ELF-1 (cell line): ENCODE measurements around the gene FGF14.
A peak's percentile ranks its signal among the peaks of the same experiment; 100 is the strongest.
"Not testable (repeated sequence)": the region's sequence is repeated elsewhere in the genome, so short reads cannot be mapped to it uniquely, and the experiment has no call there.

Experiments used
- DNase-seq: peaks from one replicate; pipeline ENCODE4 v3.0.0-alpha.2; 2016; ENCODE audit warnings: low read depth, low spot score

Gene FGF14

DNA sequence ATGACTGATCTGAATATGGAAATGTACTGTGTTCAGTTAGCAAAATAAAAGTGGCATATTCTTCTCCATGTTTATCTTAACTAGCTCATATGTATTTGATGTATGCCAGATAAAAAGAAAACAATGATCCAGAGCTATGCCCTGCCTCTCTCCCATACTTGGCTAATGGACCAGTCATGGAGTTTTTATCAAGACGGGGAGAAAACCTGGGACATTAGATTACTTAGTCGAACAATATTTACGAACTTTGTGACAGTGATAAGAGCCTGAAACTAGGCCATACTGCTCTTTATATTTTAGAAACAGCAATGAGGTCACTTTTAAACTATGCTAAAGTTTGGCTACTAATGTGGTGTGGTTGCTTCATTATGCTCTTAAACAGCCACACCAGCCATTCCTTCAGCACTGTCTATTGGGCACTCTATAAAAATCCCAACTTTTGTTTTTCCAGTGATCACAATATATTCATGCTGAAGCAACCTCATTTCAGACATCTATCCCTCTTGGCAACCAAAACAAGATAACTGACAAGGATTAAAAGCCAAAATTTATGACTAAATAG, 265.0 kb downstream of the FGF14 start:
- DNase-seq, result no peak

DNA sequence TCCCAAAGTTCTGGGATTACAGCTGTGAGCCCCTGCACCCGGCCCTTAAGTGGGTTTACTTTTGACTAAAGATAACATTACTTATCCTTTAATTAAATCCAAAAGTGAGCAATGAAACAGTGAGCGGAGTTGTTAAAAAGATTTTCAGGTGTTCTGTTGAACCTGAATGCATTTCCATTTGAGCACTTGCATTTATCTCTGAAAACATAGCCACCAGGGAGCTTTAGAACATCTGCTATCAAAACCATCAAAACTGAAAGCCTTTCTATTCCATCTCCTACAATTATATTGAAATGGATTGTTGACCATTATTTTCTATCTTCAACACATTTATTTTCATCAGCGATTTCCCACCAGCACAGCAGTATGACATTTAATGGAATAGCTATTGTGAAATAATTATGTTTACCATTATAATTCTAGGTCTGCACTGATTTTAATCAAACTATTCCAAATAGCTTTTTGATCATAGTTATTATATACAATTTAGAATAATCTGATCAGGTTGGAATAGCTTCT, 269.0 kb downstream of the FGF14 start:
- DNase-seq, result no peak

DNA sequence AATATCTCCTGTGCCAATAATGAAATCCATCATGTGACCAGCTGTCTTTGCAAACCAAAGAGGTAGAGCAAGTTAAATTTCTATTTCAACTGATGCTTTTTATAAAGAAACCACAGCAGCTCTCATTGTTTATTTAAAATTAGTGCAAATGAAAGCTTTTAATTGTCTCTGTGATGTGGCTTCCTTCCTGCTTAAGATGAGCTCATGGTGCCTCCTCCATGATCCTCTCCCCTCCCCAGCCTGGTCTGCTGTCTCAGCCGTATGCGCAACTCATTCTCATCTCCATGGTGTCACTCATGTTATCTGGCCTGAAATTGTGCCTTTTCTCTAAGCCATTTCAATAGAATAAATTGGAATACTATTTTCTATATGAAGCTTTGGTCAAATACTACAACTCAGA, 270.6 kb downstream of the FGF14 start:
- DNase-seq, result no peak

DNA sequence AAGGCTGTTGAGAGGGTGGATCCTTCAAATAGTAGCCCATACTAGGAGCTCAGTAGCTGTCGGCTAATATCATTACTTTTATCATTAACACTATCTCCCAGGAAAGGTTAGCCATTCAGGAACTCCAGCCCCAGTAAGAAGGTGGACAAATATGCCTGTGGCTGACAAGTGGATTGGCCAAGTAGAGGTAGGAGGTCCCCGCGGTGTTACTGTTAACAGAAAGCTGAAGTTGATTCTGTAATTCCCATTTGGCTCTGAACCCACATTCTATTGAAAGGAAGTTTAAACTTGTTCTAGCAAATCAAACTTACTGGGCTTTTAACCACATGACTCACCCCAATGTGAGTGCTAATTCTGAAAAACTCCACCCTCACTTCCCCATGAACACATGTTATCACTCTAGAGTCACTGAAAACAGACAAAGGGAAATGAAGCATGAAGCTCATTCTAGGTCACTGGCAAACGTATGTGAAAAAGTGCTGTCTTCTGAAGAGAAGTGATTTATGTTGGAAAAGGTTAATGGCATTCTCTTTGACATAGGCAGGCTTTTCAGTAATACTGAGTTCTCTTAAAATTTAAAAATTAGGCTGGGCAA, 273.5 kb downstream of the FGF14 start:
- no peak for DNase-seq

DNA sequence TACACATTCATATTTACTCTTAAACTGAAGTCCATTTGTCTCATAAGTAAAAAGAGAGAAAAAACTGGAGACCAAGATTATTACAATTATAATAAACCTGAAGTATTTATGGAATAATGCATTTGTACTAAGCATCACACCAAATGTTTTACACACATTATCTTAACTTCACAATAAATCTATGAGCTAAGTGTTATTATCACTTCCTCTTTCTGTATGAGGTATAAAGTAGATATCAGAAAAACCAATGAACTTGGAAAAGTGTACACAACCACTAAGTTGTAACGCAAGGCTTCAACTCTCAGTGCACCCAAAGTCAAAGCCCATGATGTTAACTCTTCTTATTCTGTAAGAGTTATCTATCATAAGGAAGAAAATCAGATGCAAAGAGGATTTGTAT, 274.7 kb downstream of the FGF14 start:
- DNase-seq, result no peak

DNA sequence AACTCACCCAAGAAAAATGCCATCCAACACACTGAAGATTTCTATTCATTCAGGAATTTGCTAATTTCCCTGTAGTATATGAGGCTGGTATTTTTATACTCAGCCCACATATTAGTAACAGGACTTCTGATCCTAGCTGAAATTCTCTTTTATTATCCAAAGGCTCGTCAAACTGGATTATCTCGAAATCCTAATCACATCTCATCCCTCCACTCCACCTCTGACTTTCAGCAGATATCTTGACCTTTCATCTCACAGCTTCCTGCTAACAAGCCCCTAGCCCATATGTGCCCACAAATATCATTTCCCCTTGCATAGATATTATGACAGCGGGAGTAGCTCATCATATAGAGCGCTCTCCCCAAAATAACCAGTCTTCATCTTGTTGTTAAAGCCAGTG, 279.7 kb downstream of the FGF14 start:
- DNase-seq, result no peak

DNA sequence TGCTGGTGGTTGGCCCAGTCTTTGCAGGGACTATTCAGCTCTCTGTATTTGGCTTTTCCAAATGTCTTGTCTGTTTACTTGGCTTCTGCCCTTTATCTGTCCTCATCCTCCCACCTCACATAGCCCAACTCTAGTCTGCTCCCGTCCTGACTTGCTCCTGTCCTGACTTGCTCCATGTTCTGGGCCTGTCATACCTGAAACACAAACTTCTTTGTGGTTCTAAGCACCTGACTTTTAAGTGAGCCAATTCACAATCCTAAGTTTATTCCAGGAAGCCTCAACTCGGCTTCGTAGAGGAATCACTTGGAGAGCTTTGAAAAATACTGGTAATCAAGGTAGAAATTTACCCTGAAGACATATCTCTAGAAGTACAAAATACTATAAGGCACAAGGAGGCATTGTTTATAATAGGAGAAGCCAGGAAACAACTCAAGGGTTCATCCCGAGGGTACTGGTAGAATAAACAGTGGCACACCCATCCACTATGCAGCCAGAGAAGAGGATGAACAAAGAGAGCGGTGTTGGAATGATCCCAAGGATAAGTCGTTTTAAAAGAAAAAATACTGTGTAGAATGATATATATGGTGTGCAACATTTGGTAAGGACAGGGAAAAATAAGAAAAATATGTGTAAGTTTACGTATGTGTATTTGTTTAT, 284.5 kb downstream of the FGF14 start:
- no peak for DNase-seq

DNA sequence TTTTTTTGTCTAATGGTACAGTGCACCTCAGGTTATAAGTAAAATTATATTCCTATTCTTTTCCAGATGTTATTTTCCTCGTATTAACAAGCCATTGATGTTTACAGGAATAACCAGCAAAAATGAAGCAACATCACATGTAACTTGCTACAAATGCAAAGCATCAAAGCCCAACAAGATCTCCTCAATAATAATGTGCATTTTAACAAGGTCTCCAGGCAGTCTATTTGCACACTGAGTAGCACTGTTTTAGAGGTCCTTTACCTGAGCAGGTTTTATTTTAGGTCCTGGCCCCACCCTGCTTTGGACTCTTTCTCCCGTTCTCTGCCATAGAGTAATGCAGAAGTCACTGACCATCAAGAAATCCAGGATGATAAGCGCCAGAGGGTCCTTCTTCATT, 298.4 kb downstream of the FGF14 start:
- no peak for DNase-seq

DNA sequence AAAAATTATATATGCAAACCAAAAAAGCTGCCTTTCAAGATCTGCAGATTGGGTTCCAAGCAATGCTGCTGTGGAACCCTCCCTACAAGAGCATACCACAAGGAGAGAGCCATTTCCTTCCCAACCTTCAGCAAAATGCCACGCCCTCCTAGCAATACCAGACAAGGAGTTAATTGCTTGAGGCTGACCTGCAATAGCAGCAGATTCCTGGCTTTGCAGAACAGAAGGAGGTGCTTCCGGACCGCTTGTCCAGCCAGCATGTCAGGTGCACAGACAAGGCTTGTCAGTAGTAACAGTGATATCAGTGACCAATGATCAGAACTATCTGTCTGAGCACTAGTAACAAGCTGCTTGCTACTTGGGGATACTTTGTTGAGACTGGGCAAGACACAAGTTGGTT, 301.6 kb downstream of the FGF14 start:
- no peak for DNase-seq

DNA sequence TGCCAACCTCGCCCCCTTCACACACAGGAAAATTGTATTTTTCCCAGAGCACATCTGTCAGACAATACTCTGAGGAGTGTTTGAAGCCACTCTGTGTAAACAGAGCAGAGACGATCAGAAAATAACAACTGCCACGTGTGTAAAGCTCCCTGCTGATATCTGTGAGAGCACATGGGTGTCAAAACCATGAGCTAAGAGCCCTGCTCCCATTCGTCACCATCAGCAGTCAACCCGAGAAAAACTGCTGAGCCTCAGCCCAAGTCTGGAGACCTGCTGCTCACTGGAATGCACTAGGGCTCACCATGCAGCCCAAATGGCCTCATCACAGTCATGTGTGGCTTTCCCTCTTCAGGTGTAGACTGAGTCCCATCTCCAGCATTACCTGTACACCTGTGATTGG, 304.1 kb downstream of the FGF14 start:
- DNase-seq, result no peak

DNA sequence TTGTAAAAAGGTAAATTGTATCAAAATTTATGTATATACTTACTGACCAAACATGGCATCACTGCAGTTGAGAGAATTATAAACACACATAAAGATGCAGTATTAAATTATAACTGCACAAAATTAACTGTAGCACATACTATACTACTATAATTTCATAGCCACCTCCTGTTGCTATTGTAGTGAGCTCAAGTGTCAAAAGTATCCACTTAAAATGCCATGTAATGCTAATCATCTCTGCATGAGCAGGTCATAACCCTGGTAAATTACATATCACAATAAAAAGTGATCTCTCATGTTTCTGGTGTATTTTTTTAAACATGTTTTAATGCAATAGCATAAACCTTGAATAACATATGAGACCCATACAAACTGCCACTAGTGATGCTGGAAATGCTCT, 308.6 kb downstream of the FGF14 start:
- not testable (repeated sequence) for DNase-seq

DNA sequence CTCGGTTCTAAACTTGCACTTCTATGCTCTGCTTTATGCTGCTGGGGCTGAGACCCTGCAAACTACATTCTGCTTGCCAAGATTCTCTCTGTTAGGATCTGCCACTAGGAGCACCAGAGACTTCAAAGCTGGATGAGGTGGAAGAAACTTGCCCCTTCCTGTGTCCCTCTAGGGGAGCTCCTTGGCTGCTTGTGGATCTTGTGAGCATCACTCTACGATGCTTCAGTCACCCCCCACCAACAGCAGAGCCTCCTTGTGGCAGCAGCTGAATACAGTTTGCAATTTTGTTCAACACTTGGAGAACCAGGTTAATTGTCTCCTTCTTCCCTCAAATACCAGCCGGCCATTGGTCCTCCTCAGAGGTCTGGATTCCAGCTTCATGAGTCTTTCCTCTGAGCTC, 310.6 kb downstream of the FGF14 start:
- peak; percentile 61 for DNase-seq

DNA sequence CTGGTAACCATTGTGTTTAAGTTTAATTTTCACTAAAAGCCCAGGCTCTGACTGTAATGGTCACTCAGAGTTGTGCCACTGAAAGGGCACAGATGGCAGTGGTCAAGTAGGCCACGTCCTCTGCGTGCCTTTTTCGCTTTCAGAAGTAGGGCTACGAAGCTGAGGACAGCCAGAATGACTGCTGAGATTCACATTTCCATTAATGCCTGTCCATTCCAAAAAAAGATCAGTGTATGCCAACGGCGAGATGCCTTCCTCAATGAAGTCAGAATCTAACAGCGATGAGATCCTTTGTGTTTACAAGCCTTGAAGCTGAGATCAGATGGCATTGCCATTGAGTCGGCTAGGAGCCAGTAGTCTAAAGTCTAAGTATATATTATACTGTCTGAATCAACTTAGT, 311.3 kb downstream of the FGF14 start:
- no peak for DNase-seq

DNA sequence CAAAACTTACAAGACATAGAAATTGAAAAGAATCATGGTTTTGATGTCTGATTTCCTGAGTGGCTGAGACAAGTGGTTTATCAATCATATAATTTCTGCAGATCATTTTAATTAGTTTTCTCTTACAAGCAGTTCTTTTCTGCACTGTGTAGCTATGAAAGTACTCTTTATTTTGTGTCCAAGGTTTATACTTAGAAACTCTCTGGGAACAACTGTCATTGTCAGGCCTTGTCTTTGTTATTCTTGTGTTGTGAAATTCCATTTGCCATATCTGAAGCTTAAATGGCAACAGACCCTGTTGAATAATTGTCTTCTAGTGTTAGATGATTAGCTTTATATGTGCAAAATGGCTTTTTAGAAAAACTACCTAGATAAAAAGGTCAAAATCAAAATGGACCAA, 312.1 kb downstream of the FGF14 start:
- DNase-seq, result no peak

DNA sequence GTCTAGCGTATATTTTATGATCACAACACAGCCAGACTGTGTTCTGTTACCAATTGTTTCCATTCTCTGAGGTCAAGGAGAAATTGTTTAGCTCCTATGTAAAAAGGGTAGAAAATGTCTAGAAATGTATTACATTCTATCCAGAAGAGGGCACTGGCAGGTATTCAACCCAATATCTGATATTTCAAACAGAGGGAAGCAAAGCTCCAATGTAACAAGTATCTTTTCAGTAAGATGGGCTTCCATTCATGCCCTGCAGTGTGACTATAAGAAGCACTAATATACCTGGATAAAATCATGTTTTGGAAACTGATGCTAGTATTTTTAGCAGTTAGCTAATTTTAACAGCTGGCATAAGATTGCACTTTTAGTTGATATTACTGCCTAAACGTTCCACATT, 312.7 kb downstream of the FGF14 start:
- DNase-seq, result no peak

DNA sequence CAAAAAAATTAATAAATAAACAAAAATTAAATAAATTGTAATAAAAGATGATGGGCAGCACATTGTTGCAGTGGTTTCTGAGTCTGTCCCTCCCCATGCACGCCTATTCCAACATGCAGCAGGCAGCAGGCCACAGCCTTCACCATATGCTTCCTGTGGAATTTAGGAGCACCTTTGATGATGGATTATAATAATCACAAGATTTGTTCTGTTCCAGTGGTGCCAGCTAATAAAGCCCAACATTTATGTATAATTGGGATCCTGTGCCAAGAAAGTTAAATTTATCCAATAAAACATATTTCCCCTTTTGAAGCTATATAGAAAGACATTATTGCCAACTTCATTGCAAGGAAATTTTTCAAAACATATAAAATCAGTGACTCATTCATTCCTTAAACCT, 328.6 kb downstream of the FGF14 start:
- no peak for DNase-seq

DNA sequence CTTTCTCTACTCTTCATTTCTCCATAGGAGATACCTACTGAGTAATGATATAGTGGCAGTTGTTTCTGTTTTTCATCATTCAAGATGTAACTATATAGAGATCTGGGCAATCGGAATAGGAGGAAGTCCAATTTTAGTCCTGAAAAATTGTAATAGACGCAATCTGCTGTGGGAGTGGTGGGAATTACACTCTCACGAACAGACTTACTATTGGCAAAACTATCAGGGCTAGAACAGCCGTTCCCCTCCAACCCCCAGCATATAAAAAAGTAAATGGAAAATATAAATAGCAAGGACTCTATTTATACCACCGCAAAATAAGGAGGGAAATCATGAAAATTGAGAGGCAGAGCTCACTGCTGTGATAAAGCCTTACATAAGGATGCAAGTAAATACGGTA, 330.1 kb downstream of the FGF14 start:
- DNase-seq, result no peak

DNA sequence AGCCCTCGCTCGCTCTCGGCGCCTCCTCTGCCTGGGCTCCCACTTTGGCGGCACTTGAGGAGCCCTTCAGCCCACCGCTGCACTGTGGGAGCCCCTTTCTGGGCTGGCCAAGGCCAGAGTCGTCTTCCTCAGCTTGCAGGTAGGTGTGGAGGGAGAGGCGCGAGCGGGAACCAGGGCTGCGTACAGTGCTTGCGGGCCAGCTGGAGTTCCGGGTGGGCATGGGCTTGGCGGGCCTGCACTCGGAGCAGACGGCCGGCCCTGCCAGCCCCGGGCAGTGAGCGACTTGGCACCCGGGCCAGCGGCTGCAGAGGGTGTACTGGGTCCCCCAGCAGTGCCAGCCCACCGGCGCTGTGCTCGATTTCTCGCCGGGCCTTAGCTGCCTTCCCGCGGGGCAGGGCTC, 333.5 kb downstream of the FGF14 start:
- DNase-seq, result not testable (repeated sequence)

DNA sequence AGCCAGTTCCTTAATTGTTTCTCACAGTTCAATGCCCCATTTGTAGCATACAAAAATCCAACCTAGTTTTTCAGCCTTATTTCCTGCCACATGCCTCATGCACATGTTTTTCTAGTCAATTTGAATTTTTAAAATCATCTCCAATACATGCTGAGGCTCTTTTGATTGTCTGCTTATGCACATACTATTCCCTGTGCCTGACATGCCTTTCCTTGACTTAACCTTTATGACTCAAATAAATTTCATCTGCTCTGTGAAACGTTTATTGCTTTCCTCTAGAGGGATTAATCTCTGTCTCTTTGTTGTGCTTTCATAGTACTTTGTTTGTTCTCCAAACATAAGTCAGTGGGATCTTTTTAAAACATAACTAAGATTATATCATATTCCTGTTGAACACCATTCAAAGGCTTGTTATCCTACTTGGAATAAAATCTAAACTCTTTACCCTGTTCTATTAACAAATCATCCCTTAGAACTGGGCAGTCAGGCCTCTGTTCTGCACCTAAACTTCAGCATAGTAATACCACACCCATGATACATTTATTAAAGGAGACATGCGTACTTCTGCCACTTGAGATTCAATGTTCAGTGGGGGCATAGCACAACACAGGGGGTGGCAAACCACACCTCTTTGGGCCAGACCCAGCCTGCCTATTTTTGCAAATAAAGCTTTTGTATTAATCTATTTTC, 346.6 kb downstream of the FGF14 start:
- no peak for DNase-seq

DNA sequence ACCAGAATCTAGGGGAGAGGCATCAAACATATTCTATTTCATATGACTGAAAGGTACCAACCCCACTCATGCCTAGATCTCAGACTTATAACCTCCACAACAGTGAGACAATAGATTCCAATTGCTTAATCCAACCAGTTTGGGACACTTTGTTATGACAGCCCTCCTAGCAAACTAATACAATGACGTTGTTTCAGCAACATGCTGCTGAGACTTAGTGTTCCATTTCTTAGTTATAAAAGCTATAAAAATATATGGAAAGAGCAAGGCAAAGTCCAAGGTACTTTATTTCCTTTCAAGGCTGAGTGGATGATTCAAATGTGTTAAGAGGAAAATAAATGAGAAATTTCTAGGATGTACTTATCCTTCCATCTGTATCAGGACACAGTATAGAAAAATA, 352.0 kb downstream of the FGF14 start:
- DNase-seq, result no peak

DNA sequence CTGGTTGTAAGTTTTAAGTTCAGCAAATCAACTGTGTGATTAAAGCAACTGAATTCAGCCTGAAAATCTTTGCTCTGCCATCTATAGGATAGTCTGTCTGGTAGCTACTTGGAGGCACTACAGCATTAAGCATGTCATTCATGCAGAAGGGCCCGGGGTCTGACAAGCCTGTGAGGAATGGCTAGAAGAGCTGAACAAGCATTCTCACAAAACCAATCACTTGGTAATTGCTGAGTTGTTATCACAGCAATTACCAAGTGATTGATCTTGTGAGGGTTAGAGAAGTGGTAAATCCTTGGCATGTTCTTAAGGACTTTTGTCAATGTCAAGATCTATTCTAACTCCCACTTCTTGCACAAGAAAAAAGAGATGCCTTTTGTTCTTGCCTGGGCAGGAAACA, 356.1 kb downstream of the FGF14 start:
- no peak for DNase-seq

DNA sequence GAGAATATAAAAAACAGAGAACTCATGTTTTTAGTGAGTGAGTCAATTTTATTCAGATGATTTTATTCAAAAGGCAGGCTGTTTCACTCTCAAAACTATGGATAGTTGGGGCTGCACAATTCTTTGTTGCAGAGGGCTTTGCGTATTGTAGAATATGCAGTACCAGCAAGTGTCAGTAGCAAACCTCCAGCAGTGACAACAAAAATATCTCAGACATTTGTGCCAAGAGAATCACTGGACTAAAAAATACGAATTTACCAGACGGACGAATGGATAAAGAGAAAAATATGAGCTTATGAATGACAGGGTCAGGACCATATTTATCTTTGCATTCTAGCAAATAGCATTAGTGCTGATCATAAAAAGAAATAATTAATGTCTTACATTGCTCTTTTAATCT, 359.1 kb downstream of the FGF14 start:
- no peak for DNase-seq

DNA sequence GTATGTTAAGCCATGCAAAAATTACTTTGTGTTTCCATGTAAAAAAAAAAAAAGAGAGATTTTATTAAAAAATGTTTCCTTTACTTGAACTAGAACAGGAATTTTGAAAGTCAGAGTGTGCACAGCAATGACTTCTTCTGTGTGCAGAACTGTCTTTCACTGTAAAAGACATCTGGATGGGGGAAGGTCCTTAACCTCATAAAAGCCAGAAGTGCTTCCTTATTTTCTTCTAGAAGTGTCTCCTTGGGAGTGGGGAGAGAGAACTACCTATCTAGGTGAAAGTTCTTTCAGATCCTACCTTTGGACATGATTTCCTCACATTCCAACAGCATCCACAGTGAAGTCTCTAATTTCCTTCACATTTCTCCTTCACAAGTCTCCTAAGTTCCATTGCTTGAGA, 360.3 kb downstream of the FGF14 start:
- DNase-seq, result no peak
